Caco-2 (cell line): Measurements from ENCODE around the gene ADAMTS19. TPM values are rescaled to one million over a fixed set of nuclear protein-coding genes. Genes with fewer than 3 reads are reported as not detected.
A peak's percentile ranks its signal among the peaks of the same experiment; 100 is the strongest.

Source experiments
- BruUV-seq: library from RNA; stranded (reverse); fragments of 400-500 nt; replicated peaks from 2 replicates; lab custom pipeline; 2021; lab: Mats Ljungman, UMichigan
- CTCF ChIA-PET: fragments of 300-600 bp; sonication (Branson Sonifier 250); formaldehyde crosslinking; loops from one replicate; lab custom pipeline; 2022; ENCODE audit warnings: antibody characterized with exemption; lab: Charles Lee
- POLR2A ChIA-PET: fragments of 300-600 bp; sonication (Branson Sonifier 250); formaldehyde crosslinking; loops from one replicate; lab custom pipeline; 2022; ENCODE audit warnings: antibody characterized with exemption; lab: Charles Lee
- DNase-seq, 2 experiments: peaks; one replicate each; pipeline versions ENCODE4 v3.0.0 to v3.0.0-alpha.2; 2020 to 2022
- H3K27me3 ChIP-seq: replicated peaks from 2 replicates; pipeline ENCODE4 v1.6.0; 2011; ENCODE audit warnings: low read length; ENCODE audit not compliant: control insufficient read depth, insufficient read depth
- H3K36me3 ChIP-seq: 2 replicates; pipeline ENCODE4 v1.5.1; 2011; ENCODE audit warnings: low read length; ENCODE audit not compliant: control insufficient read depth, insufficient read depth
- H3K4me1 ChIP-seq: fragments of 250-450 bp; sonication (Bioruptor Pico); 2 replicates; pipeline ENCODE4 v1.5.1; 2020; ENCODE audit warnings: mild to moderate bottlenecking
- H3K4me3 ChIP-seq: 2 replicates; pipeline ENCODE4 v1.5.1; 2011; ENCODE audit warnings: low read depth, mild to moderate bottlenecking, control low read depth, low read length
- H3K9me3 ChIP-seq: fragments of 250-450 bp; sonication (Bioruptor Pico); 2 replicates; pipeline ENCODE4 v1.5.1; 2020; ENCODE audit warnings: mild to moderate bottlenecking, moderate library complexity
- H3K27ac Mint-ChIP-seq: one replicate; pipeline ENCODE4 v1.8.0; 2022; ENCODE audit warnings: mixed read lengths; ENCODE audit not compliant: unreplicated experiment
- H3K27me3 Mint-ChIP-seq: one replicate; pipeline ENCODE4 v1.8.0; 2022; ENCODE audit warnings: mixed read lengths; ENCODE audit not compliant: insufficient read depth, unreplicated experiment
- H3K36me3 Mint-ChIP-seq: one replicate; pipeline ENCODE4 v1.8.0; 2022; ENCODE audit warnings: mild to moderate bottlenecking, mixed read lengths; ENCODE audit not compliant: insufficient read depth, unreplicated experiment
- H3K4me1 Mint-ChIP-seq: one replicate; pipeline ENCODE4 v1.8.0; 2022; ENCODE audit warnings: low read depth, mixed read lengths; ENCODE audit not compliant: unreplicated experiment
- H3K4me3 Mint-ChIP-seq: one replicate; pipeline ENCODE4 v1.8.0; 2022; ENCODE audit warnings: mild to moderate bottlenecking, moderate library complexity, mixed read lengths; ENCODE audit not compliant: unreplicated experiment
- H3K9me3 Mint-ChIP-seq: one replicate; pipeline ENCODE4 v1.8.0; 2022; ENCODE audit warnings: mixed read lengths; ENCODE audit not compliant: unreplicated experiment
- CTCF ChIP-seq, 2 experiments: fragments of 200-600 bp in 1 of 2; IDR thresholded peaks; 1 replicate in 1 of 2; 2 replicates in 1 of 2; pipeline versions ENCODE4 v1.5.1 to v1.8.0; 2011 to 2022; ENCODE audit warnings: antibody characterized with exemption in 1 of 2, control low read depth in 1 of 2, inconsistent platforms in 1 of 2, low read depth in 1 of 2, low read length in 1 of 2, mild to moderate bottlenecking in 1 of 2, moderate library complexity in 1 of 2; ENCODE audit not compliant: insufficient read depth in 1 of 2, severe bottlenecking in 1 of 2, unreplicated experiment in 1 of 2
- intact Hi-C: fragments of 100-400 bp; cut with micrococcal nuclease; formaldehyde crosslinking; loops from one replicate; pipeline ENCODE4 v1.10.0; 2022; ENCODE audit not compliant: unreplicated experiment
- total RNA-seq: library from RNA; stranded (reverse); gene quantifications from 2 replicates; pipeline ENCODE4 v1.2.3, GENCODE V29; 2022

Gene ADAMTS19
- total RNA-seq, 1 experiment from 2014 or later, result 0.95 TPM

- Histone ChIP-seq H3K4me3 (no peak overlapping the region), H3K4me1 (no peaks in the 10 kb centered on the region), H3K36me3 (no peaks in the 10 kb centered on the region), H3K27me3 (no peaks in the 10 kb centered on the region), H3K9me3 (no peaks in the 10 kb centered on the region)
- POLR2A ChIA-PET, result no interaction called here
- H3K9me3 Mint-ChIP-seq, result no peaks in the 10 kb centered on the region
- H3K4me3 Mint-ChIP-seq, result no peak overlapping the region
- no peak overlapping the region for H3K27ac Mint-ChIP-seq
- no peak for TF ChIP-seq CTCF (IDR thresholded peaks at IDR 0.05; ENCODE audit: insufficient read depth in 1 of 2, low read depth in 1 of 2, low read length in 1 of 2, severe bottlenecking in 1 of 2, unreplicated experiment in 1 of 2)
- no TSS peak for BruUV-seq
- CTCF ChIA-PET, result interaction anchor here (0.6 to 2.6 kb wide), 2 partner anchors 83 to 446 kb away, joined by 4 to 54 read pairs; no protein-coding TSS in a partner anchor
- H3K4me1 Mint-ChIP-seq, result no peaks in the 10 kb centered on the region
- peaks cover 2% of the 10 kb centered on the region for H3K27me3 Mint-ChIP-seq
- no peaks in the 10 kb centered on the region for H3K36me3 Mint-ChIP-seq
- intact Hi-C loops, result loop anchor here (10.0 kb wide), 1 partner anchor 945 kb away; no protein-coding TSS in a partner anchor
- no peak for DNase-seq
These were observed 310.1 kb downstream of the ADAMTS19 start for GRCh38 chr5:129770024-129770820.

GRCh38 chr5:129771058-129771838 lies 311.1 kb downstream of the ADAMTS19 start:
- CTCF ChIA-PET, result interaction anchor here (1.0 to 2.6 kb wide), 2 partner anchors 82 to 370 kb away, joined by 6 to 54 read pairs; no protein-coding TSS in a partner anchor
- intact Hi-C loops, result loop anchor here (1.0 to 10.0 kb wide), 3 partner anchors 81 to 1339 kb away; no protein-coding TSS in a partner anchor

More at GRCh38 chr5:129771058-129771838, 311.1 kb downstream of the ADAMTS19 start:
- POLR2A ChIA-PET, result no interaction called here
- Mint-ChIP-seq H3K27me3 (peaks cover 2% of the 10 kb centered on the region), H3K9me3 (no peaks in the 10 kb centered on the region), H3K27ac (no peak overlapping the region), H3K4me3 (no peak overlapping the region), H3K4me1 (no peaks in the 10 kb centered on the region), H3K36me3 (no peaks in the 10 kb centered on the region)
- BruUV-seq, result no TSS peak
- Histone ChIP-seq H3K4me3 (no peak overlapping the region), H3K4me1 (no peaks in the 10 kb centered on the region), H3K9me3 (no peaks in the 10 kb centered on the region), H3K36me3 (no peaks in the 10 kb centered on the region), H3K27me3 (no peaks in the 10 kb centered on the region)
- peak; percentile 63 to 66 for DNase-seq
- TF ChIP-seq CTCF (IDR thresholded peaks at IDR 0.05; ENCODE audit: insufficient read depth in 1 of 2, low read depth in 1 of 2, low read length in 1 of 2, severe bottlenecking in 1 of 2, unreplicated experiment in 1 of 2), result peak; percentile 72 to 83
